ENCODE measurements around the gene UBE3B.

UBE3B gene

GRCh38 chr12:109550281-109550680 lies 72.8 kb downstream of the UBE3B start:
- no peak for DNase-seq (ENCODE audit: low read depth in 2 of 2)

GRCh38 chr12:109551108-109551507 lies 73.7 kb downstream of the UBE3B start:
- DNase-seq (ENCODE audit: low read depth in 2 of 2) = no peak

- DNase-seq (ENCODE audit: low read depth in 2 of 2) = no peak
These were observed 75.5 kb downstream of the UBE3B start for GRCh38 chr12:109552971-109553370.

GRCh38 chr12:109553483-109553882 lies 76.0 kb downstream of the UBE3B start:
- no peak for DNase-seq (ENCODE audit: low read depth in 2 of 2)

GRCh38 chr12:109553906-109554500 lies 76.6 kb downstream of the UBE3B start:
- DNase-seq (ENCODE audit: low read depth in 2 of 2) = no peak

GRCh38 chr12:109554761-109555160 lies 77.3 kb downstream of the UBE3B start:
- no peak for DNase-seq (ENCODE audit: low read depth in 2 of 2)

GRCh38 chr12:109555431-109556315 lies 78.2 kb downstream of the UBE3B start:
- no peak for DNase-seq (ENCODE audit: low read depth in 2 of 2)

- DNase-seq (ENCODE audit: low read depth in 2 of 2) = no peak
These were observed 79.8 kb downstream of the UBE3B start for GRCh38 chr12:109557200-109557599.

- no peak for DNase-seq (ENCODE audit: low read depth in 2 of 2)
These were observed 80.4 kb downstream of the UBE3B start for GRCh38 chr12:109557805-109558204.

GRCh38 chr12:109558374-109559199 lies 81.2 kb downstream of the UBE3B start:
- DNase-seq (ENCODE audit: low read depth in 2 of 2) = no peak

GRCh38 chr12:109559200-109559505 lies 81.7 kb downstream of the UBE3B start:
- DNase-seq (ENCODE audit: low read depth in 2 of 2) = no peak

- DNase-seq (ENCODE audit: low read depth in 2 of 2) = no peak
These were observed 82.2 kb downstream of the UBE3B start for GRCh38 chr12:109559601-109560000.

GRCh38 chr12:109560867-109561710 lies 83.7 kb downstream of the UBE3B start:
- no peak for DNase-seq (ENCODE audit: low read depth in 2 of 2)

- DNase-seq (ENCODE audit: low read depth in 2 of 2) = no peak
These were observed 84.2 kb downstream of the UBE3B start for GRCh38 chr12:109561711-109562030.

GRCh38 chr12:109562871-109563270 lies 85.4 kb downstream of the UBE3B start:
- no peak for DNase-seq (ENCODE audit: low read depth in 2 of 2)

- no peak for DNase-seq (ENCODE audit: low read depth in 2 of 2)
These were observed 86.2 kb downstream of the UBE3B start for GRCh38 chr12:109563291-109564284.

GRCh38 chr12:109566424-109566823 lies 89.0 kb downstream of the UBE3B start:
- no peak for DNase-seq (ENCODE audit: low read depth in 2 of 2)

- DNase-seq (ENCODE audit: low read depth in 2 of 2) = no peak
These were observed 89.9 kb downstream of the UBE3B start for GRCh38 chr12:109567296-109567695.

GRCh38 chr12:109567967-109568366 lies 90.5 kb downstream of the UBE3B start:
- DNase-seq (ENCODE audit: low read depth in 2 of 2) = no peak

- no peak for DNase-seq (ENCODE audit: low read depth in 2 of 2)
These were observed 91.1 kb downstream of the UBE3B start for GRCh38 chr12:109568486-109568885.

Measured in stimulated activated CD4-positive, alpha-beta T cell treated with anti-CD3 and anti-CD28 coated beads, Interleukin-1b, Interleukin-23, amount 100 ng/mL, for 4 hours (primary cell).